HT-29 (cell line): ENCODE data around the gene HMX1. TPM values are rescaled to one million over a fixed set of nuclear protein-coding genes. Genes with fewer than 3 reads are reported as not detected.

Experiments
- DNase-seq: peaks from one replicate; pipeline ENCODE4 v3.0.0-alpha.2; 2015; ENCODE audit warnings: low spot score
- total RNA-seq: library from RNA; depleted of rRNA; stranded (reverse); fragments of >200 nt; shearing (Covaris generic); gene quantifications from 2 replicates; pipeline ENCODE4 v1.2.3, GENCODE V29; 2014

The HMX1 gene
- total RNA-seq, 1 experiment from 2014 or later, result not detected

GRCh38 chr4:8869002-8869897, 2.4 kb downstream of the HMX1 start:
- DNase-seq, result no peak

GRCh38 chr4:8868321-8869001, 3.2 kb downstream of the HMX1 start:
- no peak for DNase-seq

GRCh38 chr4:8867624-8868320, 3.9 kb downstream of the HMX1 start:
- no peak for DNase-seq

- DNase-seq, result no peak
Observed at GRCh38 chr4:8866828-8867623, 4.6 kb downstream of the HMX1 start.

GRCh38 chr4:8866421-8866820, 5.2 kb downstream of the HMX1 start:
- no peak for DNase-seq

GRCh38 chr4:8865681-8866310, 5.8 kb downstream of the HMX1 start:
- no peak for DNase-seq

GRCh38 chr4:8864912-8865680, 6.5 kb downstream of the HMX1 start:
- no peak for DNase-seq

- no peak for DNase-seq
Observed at GRCh38 chr4:8863686-8864682, 7.7 kb downstream of the HMX1 start.

GRCh38 chr4:8862800-8863685, 8.6 kb downstream of the HMX1 start:
- no peak for DNase-seq

GRCh38 chr4:8862334-8862733, 9.3 kb downstream of the HMX1 start:
- DNase-seq, result no peak

- DNase-seq, result no peak
Observed at GRCh38 chr4:8861576-8862295, 9.9 kb downstream of the HMX1 start.

GRCh38 chr4:8860892-8861575, 10.6 kb downstream of the HMX1 start:
- DNase-seq, result no peak

- no peak for DNase-seq
Observed at GRCh38 chr4:8860096-8860891, 11.3 kb downstream of the HMX1 start.

GRCh38 chr4:8859550-8860095, 12.0 kb downstream of the HMX1 start:
- no peak for DNase-seq

- no peak for DNase-seq
Observed at GRCh38 chr4:8858701-8859210, 12.9 kb downstream of the HMX1 start.
